Panc1 (cell line): ENCODE results near the gene STARD5. TPM values are rescaled to one million over a fixed set of nuclear protein-coding genes. Genes with fewer than 3 reads are reported as not detected.

Experiments used
- ATAC-seq: fragments of 200-7000 bp; cut with Tn5 transposase; 2 replicates; pipeline ENCODE4 v1.9.1; 2020; ENCODE audit warnings: mild to moderate bottlenecking, moderate library complexity
- BruUV-seq: library from RNA; stranded (reverse); fragments of 400-500 nt; replicated peaks from 2 replicates; lab custom pipeline; 2021; lab: Mats Ljungman, UMichigan
- CTCF ChIA-PET: fragments of 300-600 bp; sonication (Branson Sonifier 250); formaldehyde crosslinking; loops from one replicate; lab custom pipeline; 2022; ENCODE audit warnings: antibody characterized with exemption; lab: Charles Lee
- POLR2A ChIA-PET: fragments of 300-600 bp; sonication (Branson Sonifier 250); formaldehyde crosslinking; loops from one replicate; lab custom pipeline; 2022; ENCODE audit warnings: antibody characterized with exemption; lab: Charles Lee
- DNase-seq: peaks from one replicate; pipeline ENCODE4 v3.0.0-alpha.2; 2010; ENCODE audit warnings: low read depth, low spot score
- H3K27ac ChIP-seq: 2 replicates; pipeline ENCODE4 v1.5.1; 2011; ENCODE audit warnings: mild to moderate bottlenecking, low read length, inconsistent platforms
- H3K27me3 ChIP-seq: fragments of 200-500 bp; sonication (Bioruptor generic); 2 replicates; pipeline ENCODE4 v1.6.0; 2014; ENCODE audit warnings: low read length, inconsistent platforms; ENCODE audit not compliant: control insufficient read depth, insufficient read depth
- H3K36me3 ChIP-seq: fragments of 200-500 bp; sonication (Bioruptor generic); 2 replicates; pipeline ENCODE4 v1.5.1; 2014; ENCODE audit warnings: inconsistent platforms, mild to moderate bottlenecking, low read length, moderate library complexity; ENCODE audit not compliant: control insufficient read depth, insufficient read depth
- H3K4me1 ChIP-seq: 2 replicates; pipeline ENCODE4 v1.5.1; 2011; ENCODE audit warnings: inconsistent platforms, mild to moderate bottlenecking, low read length, moderate library complexity; ENCODE audit not compliant: control insufficient read depth, insufficient read depth
- H3K4me3 ChIP-seq, 2 experiments: 2 replicates each; pipeline ENCODE4 v1.5.1; 2011 to 2012; ENCODE audit warnings: low read depth in 2 of 2, low read length in 2 of 2, mild to moderate bottlenecking in 2 of 2, inconsistent platforms in 1 of 2, moderate library complexity in 1 of 2
- H3K9me3 ChIP-seq: fragments of 200-500 bp; sonication (Bioruptor generic); 2 replicates; pipeline ENCODE4 v1.5.1; 2014; ENCODE audit warnings: low read depth, mild to moderate bottlenecking, inconsistent platforms, low read length, moderate library complexity; ENCODE audit not compliant: control insufficient read depth, insufficient read depth
- POLR2AphosphoS5 ChIP-seq: IDR thresholded peaks from 2 replicates; pipeline ENCODE4 v1.6.1; 2012; ENCODE audit warnings: mild to moderate bottlenecking, low read depth, low read length, moderate library complexity
- REST ChIP-seq, 2 experiments: IDR thresholded peaks; 2 replicates each; pipeline ENCODE4 v1.6.1; 2011 to 2012; ENCODE audit warnings: low read depth in 2 of 2, control low read depth in 1 of 2, low read length in 1 of 2, mild to moderate bottlenecking in 1 of 2, moderate library complexity in 1 of 2; ENCODE audit not compliant: insufficient read depth in 1 of 2
- SIN3A ChIP-seq: IDR thresholded peaks from 2 replicates; pipeline ENCODE4 v1.6.1; 2012; ENCODE audit warnings: low read depth, mild to moderate bottlenecking, low read length, moderate library complexity, borderline replicate concordance; ENCODE audit not compliant: insufficient read depth
- TCF7L2 ChIP-seq: IDR thresholded peaks from 2 replicates; pipeline ENCODE4 v1.6.1; 2011; ENCODE audit warnings: mild to moderate bottlenecking, low read depth, low read length, inconsistent platforms
- in situ Hi-C: cut with HindIII; loops from 2 replicates; pipeline ENCODE4 v1.10.0; 2016; ENCODE audit warnings: low sequenced_read_pairs, low pct_unique_long_range_greater_than_20kb
- intact Hi-C: fragments of 100-400 bp; cut with micrococcal nuclease; formaldehyde crosslinking; loops from one replicate; pipeline ENCODE4 v1.10.0; 2022; ENCODE audit not compliant: unreplicated experiment
- total RNA-seq: library from RNA; stranded (reverse); gene quantifications from one replicate; pipeline ENCODE4 v1.2.1, GENCODE V29; 2021; ENCODE audit not compliant: unreplicated experiment
- TF ChIP-seq, protein P1 (sequence below): fragments of 450-650 bp; IDR thresholded peaks from 2 replicates; pipeline ENCODE4 v1.5.1; 2017; ENCODE audit warnings: mild to moderate bottlenecking

STARD5 gene
- total RNA-seq, 1 experiment from 2014 or later = 2.9 TPM

DNA sequence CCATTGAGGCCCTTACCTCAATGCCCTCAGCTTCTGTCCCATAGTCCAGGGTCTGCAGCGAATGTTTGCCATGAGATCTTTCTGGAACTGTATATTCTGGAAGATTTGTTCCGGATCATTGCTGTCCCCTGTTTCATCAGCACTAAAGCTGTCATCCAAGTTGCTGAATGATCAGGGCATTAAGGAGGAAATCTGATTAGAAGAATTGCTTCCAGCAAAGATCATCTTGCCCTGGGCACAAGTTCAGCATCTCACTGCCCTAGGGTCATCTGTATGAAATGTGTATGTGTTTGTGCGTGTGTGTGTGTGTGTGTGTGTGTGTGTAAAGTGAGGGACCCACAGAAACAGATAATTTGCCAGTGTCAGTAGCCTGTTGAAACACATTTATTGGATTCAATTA, 48.6 kb upstream of the STARD5 start:
- CTCF ChIA-PET = no interaction called here

GRCh38 chr15:81363718-81364500, 40.0 kb upstream of the STARD5 start:
- H3K27ac ChIP-seq = no peak overlapping the region
- ChIA-PET POLR2A (no interaction called here), CTCF (no interaction called here)
- DNase-seq (no peak), ATAC-seq (no peak)
- H3K4me3 ChIP-seq = no peak overlapping the region
- peaks cover 12% of the 10 kb centered on the region; the same call in 1 of the 2 replicates for H3K27me3 ChIP-seq
- in situ Hi-C loops (no loop called here), intact Hi-C loops (no loop called here)
- no peaks in the 10 kb centered on the region for H3K36me3 ChIP-seq
- no peaks in the 10 kb centered on the region for H3K9me3 ChIP-seq
- no peaks in the 10 kb centered on the region for H3K4me1 ChIP-seq
- TF ChIP-seq SIN3A (no peak), TCF7L2 (no peak), REST (IDR thresholded peaks at IDR 0.05; ENCODE audit: insufficient read depth in 1 of 2, low read depth in 2 of 2, low read length in 1 of 2) (no peak), POLR2AphosphoS5 (no peak)
- TF ChIP-seq, protein P1, sequence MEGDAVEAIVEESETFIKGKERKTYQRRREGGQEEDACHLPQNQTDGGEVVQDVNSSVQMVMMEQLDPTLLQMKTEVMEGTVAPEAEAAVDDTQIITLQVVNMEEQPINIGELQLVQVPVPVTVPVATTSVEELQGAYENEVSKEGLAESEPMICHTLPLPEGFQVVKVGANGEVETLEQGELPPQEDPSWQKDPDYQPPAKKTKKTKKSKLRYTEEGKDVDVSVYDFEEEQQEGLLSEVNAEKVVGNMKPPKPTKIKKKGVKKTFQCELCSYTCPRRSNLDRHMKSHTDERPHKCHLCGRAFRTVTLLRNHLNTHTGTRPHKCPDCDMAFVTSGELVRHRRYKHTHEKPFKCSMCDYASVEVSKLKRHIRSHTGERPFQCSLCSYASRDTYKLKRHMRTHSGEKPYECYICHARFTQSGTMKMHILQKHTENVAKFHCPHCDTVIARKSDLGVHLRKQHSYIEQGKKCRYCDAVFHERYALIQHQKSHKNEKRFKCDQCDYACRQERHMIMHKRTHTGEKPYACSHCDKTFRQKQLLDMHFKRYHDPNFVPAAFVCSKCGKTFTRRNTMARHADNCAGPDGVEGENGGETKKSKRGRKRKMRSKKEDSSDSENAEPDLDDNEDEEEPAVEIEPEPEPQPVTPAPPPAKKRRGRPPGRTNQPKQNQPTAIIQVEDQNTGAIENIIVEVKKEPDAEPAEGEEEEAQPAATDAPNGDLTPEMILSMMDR = no peak
- BruUV-seq = no TSS peak

More for the DNA sequence above, 48.6 kb upstream of the STARD5 start:
- H3K4me3 ChIP-seq = no peak overlapping the region
- in situ Hi-C loops (no loop called here), intact Hi-C loops (no loop called here)
- no peaks in the 10 kb centered on the region for H3K9me3 ChIP-seq
- no peak overlapping the region for H3K27ac ChIP-seq
- H3K27me3 ChIP-seq = peaks cover 11% of the 10 kb centered on the region
- no peaks in the 10 kb centered on the region for H3K36me3 ChIP-seq
- no peak for ATAC-seq
- no peaks in the 10 kb centered on the region for H3K4me1 ChIP-seq
- POLR2A ChIA-PET = no interaction called here
- no TSS peak for BruUV-seq
- DNase-seq = no peak
- TF ChIP-seq REST (IDR thresholded peaks at IDR 0.05; ENCODE audit: insufficient read depth in 1 of 2, low read depth in 2 of 2, low read length in 1 of 2) (no peak), SIN3A (no peak), TCF7L2 (no peak), POLR2AphosphoS5 (no peak)
- TF ChIP-seq, protein P1 = no peak
